COLO668 (cell line): Measurements from ENCODE around the gene TMTC1.

Experiments used
- DNase-seq: peaks from one replicate; lab custom pipeline; 2025; ENCODE audit not compliant: unreplicated experiment; lab: John Stamatoyannopoulos, UW

TMTC1 gene

DNA sequence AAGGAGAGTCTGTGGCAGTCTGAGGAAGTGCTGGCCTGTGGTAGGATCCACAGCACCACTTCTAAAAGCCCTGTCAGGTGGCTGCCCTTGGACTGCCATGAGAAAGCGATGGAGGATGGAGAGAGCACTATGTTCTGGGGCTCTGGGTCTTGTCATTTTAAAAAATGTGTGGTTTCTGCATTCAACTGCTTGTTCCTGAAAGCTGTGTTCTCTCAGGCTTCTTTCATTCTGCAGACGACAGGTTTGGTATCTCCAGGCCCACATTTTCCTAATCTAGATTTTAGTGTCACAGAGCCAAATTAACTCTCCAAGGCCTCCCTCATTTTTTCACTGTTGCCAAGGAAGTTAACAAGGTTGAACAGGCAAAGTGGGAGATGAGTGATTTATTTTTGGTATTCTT is 296.8 kb downstream of the TMTC1 start:
- no peak for DNase-seq

GRCh38 chr12:29463198-29463597 is 320.5 kb downstream of the TMTC1 start:
- DNase-seq: no peak

DNA sequence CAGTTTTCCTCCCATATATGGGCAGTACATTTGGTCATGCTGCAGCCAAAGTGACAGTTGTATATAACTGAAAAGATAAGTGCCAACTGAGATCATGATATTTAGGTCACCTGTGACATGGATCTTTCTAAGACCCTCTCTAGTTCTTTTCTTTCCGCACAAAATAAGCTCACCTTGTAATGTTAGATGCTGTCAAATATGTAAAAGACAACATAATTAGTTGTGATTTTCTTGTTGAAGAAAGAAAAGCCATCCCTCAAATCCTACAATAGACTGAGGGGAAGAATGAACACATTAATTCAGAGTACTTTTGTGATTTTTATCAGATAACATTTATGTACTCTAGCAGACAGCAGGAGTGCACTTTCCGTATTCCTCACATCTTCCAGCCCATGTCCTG is 323.7 kb downstream of the TMTC1 start:
- no peak for DNase-seq

DNA sequence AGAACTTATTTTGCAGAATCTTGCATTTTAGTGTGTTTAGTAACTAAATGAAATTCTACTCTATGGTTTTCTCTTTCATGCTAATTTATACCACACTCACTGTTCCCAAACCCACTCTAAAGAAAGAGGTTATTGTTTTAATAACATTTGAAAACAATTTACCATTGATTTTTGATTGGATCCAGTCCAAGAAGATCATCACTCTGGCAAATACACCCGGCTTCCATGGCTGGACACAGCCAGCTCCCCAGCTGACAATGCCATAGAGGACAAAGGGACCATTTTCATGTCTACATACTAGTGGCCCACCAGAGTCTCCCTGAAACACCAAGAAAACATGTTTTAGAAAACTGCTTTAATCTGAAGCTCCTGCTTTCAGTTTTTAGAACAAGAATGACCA is 328.7 kb downstream of the TMTC1 start:
- no peak for DNase-seq

DNA sequence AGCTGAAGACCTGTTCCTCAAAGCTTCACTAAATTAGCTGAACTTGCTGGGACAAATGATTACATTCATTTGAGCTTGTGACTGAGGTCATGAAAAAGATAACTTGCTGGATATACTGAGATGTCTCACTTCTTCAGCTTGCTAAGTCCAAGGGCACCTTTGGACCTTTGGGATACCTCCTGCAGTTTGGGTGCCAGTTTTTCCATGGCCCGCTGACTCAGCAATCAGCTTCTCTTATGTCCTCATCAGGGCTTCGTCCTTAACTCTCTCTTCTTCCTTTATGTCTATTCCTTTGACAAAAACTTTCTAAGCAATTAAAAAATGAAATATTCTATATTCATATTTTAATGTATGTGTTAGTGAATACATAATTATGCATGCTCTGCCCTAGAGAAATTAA is 331.9 kb downstream of the TMTC1 start:
- DNase-seq: no peak
